WTC11 (cell line): Measurements from ENCODE around the gene GABRA4. TPM values are rescaled to one million over a fixed set of nuclear protein-coding genes. Genes with fewer than 3 reads are reported as not detected.

Source experiments
- ATAC-seq: fragments of 200-7000 bp; cut with Tn5 transposase; 2 replicates; pipeline ENCODE4 v1.10.0; 2021; ENCODE audit warnings: mild to moderate bottlenecking, moderate library complexity
- CTCF ChIA-PET: fragments of 300-600 bp; sonication (Branson Sonifier 250); formaldehyde crosslinking; loops from one replicate; lab custom pipeline; 2021; ENCODE audit warnings: antibody characterized with exemption; lab: Charles Lee
- POLR2A ChIA-PET: fragments of 350-600 bp; sonication (Branson Sonifier 250); formaldehyde crosslinking; loops from one replicate; lab custom pipeline; 2021; ENCODE audit warnings: antibody characterized with exemption; lab: Charles Lee
- DNase-seq: peaks from one replicate; pipeline ENCODE4 v3.0.0; 2021; ENCODE audit warnings: low spot score
- H3K27ac Mint-ChIP-seq: 2 replicates; pipeline ENCODE4 v1.8.0; 2021; ENCODE audit warnings: mixed read lengths
- H3K27me3 Mint-ChIP-seq: 2 replicates; pipeline ENCODE4 v1.8.0; 2021; ENCODE audit warnings: low read depth, mild to moderate bottlenecking, moderate library complexity, mixed read lengths
- H3K36me3 Mint-ChIP-seq: 2 replicates; pipeline ENCODE4 v1.8.0; 2021; ENCODE audit warnings: mixed read lengths
- H3K4me1 Mint-ChIP-seq: 2 replicates; pipeline ENCODE4 v1.8.0; 2022; ENCODE audit warnings: mixed read lengths
- H3K4me3 Mint-ChIP-seq: 2 replicates; pipeline ENCODE4 v1.8.0; 2021; ENCODE audit warnings: mild to moderate bottlenecking, moderate library complexity, mixed read lengths
- H3K9me3 Mint-ChIP-seq: 2 replicates; pipeline ENCODE4 v1.8.0; 2021; ENCODE audit warnings: mixed read lengths
- ATF2 ChIP-seq: sonication (generic); formaldehyde crosslinking; IDR thresholded peaks from 2 replicates; pipeline ENCODE4 v1.8.1; 2022; ENCODE audit warnings: low read depth, missing genetic modification reagents, borderline replicate concordance
- CDX4 ChIP-seq: fragments of 250-450 bp; sonication (Bioruptor Pico); IDR thresholded peaks from 2 replicates; pipeline ENCODE4 v1.9.0; 2021; ENCODE audit warnings: moderate library complexity, mild to moderate bottlenecking, inconsistent platforms, borderline replicate concordance
- ELF4 ChIP-seq: sonication (generic); formaldehyde crosslinking; IDR thresholded peaks from 2 replicates; pipeline ENCODE4 v1.8.1; 2022; ENCODE audit warnings: low read depth, mild to moderate bottlenecking, moderate library complexity, missing genetic modification reagents
- ESRRA ChIP-seq: sonication (generic); formaldehyde crosslinking; IDR thresholded peaks from 2 replicates; pipeline ENCODE4 v1.8.1; 2022; ENCODE audit warnings: mild to moderate bottlenecking, missing genetic modification reagents, borderline replicate concordance
- FOXK1 ChIP-seq: sonication (generic); formaldehyde crosslinking; IDR thresholded peaks from 2 replicates; pipeline ENCODE4 v1.8.0; 2022; ENCODE audit warnings: mild to moderate bottlenecking, moderate library complexity, missing genetic modification reagents
- HMGXB4 ChIP-seq: sonication (generic); formaldehyde crosslinking; IDR thresholded peaks from 2 replicates; pipeline ENCODE4 v1.8.1; 2023; ENCODE audit warnings: mild to moderate bottlenecking, moderate library complexity, missing genetic modification reagents
- IRF2 ChIP-seq: sonication (generic); formaldehyde crosslinking; IDR thresholded peaks from 2 replicates; pipeline ENCODE4 v1.8.0; 2022; ENCODE audit warnings: low read depth, missing genetic modification reagents, borderline replicate concordance
- KAT7 ChIP-seq: sonication (generic); formaldehyde crosslinking; IDR thresholded peaks from 2 replicates; pipeline ENCODE4 v1.8.1; 2023; ENCODE audit warnings: missing genetic modification reagents, mild to moderate bottlenecking, borderline replicate concordance
- MYBL2 ChIP-seq: sonication (generic); formaldehyde crosslinking; IDR thresholded peaks from 2 replicates; pipeline ENCODE4 v1.8.1; 2023; ENCODE audit warnings: mild to moderate bottlenecking, moderate library complexity, missing genetic modification reagents
- NFYB ChIP-seq: sonication (generic); formaldehyde crosslinking; conservative IDR thresholded peaks from 2 replicates; pipeline ENCODE4 v1.8.0; 2022; ENCODE audit warnings: low read depth, missing genetic modification reagents
- NR2C2 ChIP-seq: sonication (generic); formaldehyde crosslinking; IDR thresholded peaks from 2 replicates; pipeline ENCODE4 v1.8.0; 2022; ENCODE audit warnings: mild to moderate bottlenecking, missing genetic modification reagents
- OVOL2 ChIP-seq: fragments of 250-450 bp; sonication (Bioruptor Pico); IDR thresholded peaks from 2 replicates; pipeline ENCODE4 v1.9.0; 2021; ENCODE audit warnings: mild to moderate bottlenecking, borderline replicate concordance
- RORB ChIP-seq: fragments of 250-450 bp; sonication (Bioruptor Pico); IDR thresholded peaks from 2 replicates; pipeline ENCODE4 v1.9.0; 2021; ENCODE audit warnings: mild to moderate bottlenecking
- SOX15 ChIP-seq: fragments of 250-450 bp; sonication (Bioruptor Pico); IDR thresholded peaks from 2 replicates; pipeline ENCODE4 v1.9.0; 2021; ENCODE audit warnings: mild to moderate bottlenecking
- TCF7 ChIP-seq: sonication (generic); formaldehyde crosslinking; IDR thresholded peaks from 2 replicates; pipeline ENCODE4 v1.8.0; 2022; ENCODE audit warnings: mild to moderate bottlenecking, low read depth, missing genetic modification reagents, moderate library complexity
- ZNF317 ChIP-seq: sonication (generic); formaldehyde crosslinking; IDR thresholded peaks from 2 replicates; pipeline ENCODE4 v1.8.1; 2023; ENCODE audit warnings: low read depth, mild to moderate bottlenecking, moderate library complexity, missing genetic modification reagents, borderline replicate concordance
- ZNF396 ChIP-seq: fragments of 250-450 bp; sonication (Bioruptor Pico); IDR thresholded peaks from 2 replicates; pipeline ENCODE4 v1.8.0; 2021; ENCODE audit warnings: mild to moderate bottlenecking, moderate library complexity, borderline replicate concordance
- total RNA-seq: library from RNA; stranded (reverse); gene quantifications from 3 replicates; pipeline ENCODE4 v1.2.3, GENCODE V29; 2021
- TF ChIP-seq, protein P1 (sequence below): sonication (generic); formaldehyde crosslinking; IDR thresholded peaks from 2 replicates; pipeline ENCODE4 v1.8.1; 2023; ENCODE audit warnings: mild to moderate bottlenecking, missing genetic modification reagents, borderline replicate concordance
- TF ChIP-seq, protein P2 (sequence below): sonication (generic); formaldehyde crosslinking; IDR thresholded peaks from 2 replicates; pipeline ENCODE4 v1.8.0; 2022; ENCODE audit warnings: missing genetic modification reagents
- TF ChIP-seq, protein P3 (sequence below): sonication (generic); formaldehyde crosslinking; IDR thresholded peaks from 2 replicates; pipeline ENCODE4 v1.8.0; 2023; ENCODE audit warnings: missing genetic modification reagents
- TF ChIP-seq, protein P4 (sequence below): sonication (generic); formaldehyde crosslinking; IDR thresholded peaks from 2 replicates; pipeline ENCODE4 v1.8.1; 2023; ENCODE audit warnings: mild to moderate bottlenecking, missing genetic modification reagents

GABRA4 gene
- total RNA-seq, 1 experiment from 2014 or later: 0.20 TPM

GRCh38 chr4:46953564-46953963, 39.8 kb downstream of the GABRA4 start:
- no peaks in the 10 kb centered on the region for H3K9me3 Mint-ChIP-seq
- no peak for ATAC-seq
- no peaks in the 10 kb centered on the region for H3K4me1 Mint-ChIP-seq
- H3K4me3 Mint-ChIP-seq: no peak overlapping the region
- no peaks in the 10 kb centered on the region; the same call in 1 of the 2 replicates for H3K27me3 Mint-ChIP-seq
- no peaks in the 10 kb centered on the region for H3K36me3 Mint-ChIP-seq
- no peak overlapping the region for H3K27ac Mint-ChIP-seq
- DNase-seq: no peak
- TF ChIP-seq ESRRA (CRISPR knock-in tag) (no peak), ZNF396 (CRISPR knock-in tag) (no peak), HMGXB4 (CRISPR knock-in tag) (no peak), ELF4 (CRISPR knock-in tag) (no peak), NFYB (CRISPR knock-in tag) (no peak), OVOL2 (CRISPR knock-in tag) (no peak), SOX15 (CRISPR knock-in tag) (no peak), ZNF317 (CRISPR knock-in tag) (no peak), KAT7 (CRISPR knock-in tag) (no peak), TCF7 (CRISPR knock-in tag) (no peak), FOXK1 (CRISPR knock-in tag) (no peak), MYBL2 (CRISPR knock-in tag) (no peak), NR2C2 (CRISPR knock-in tag) (no peak)
- TF ChIP-seq, protein P1, sequence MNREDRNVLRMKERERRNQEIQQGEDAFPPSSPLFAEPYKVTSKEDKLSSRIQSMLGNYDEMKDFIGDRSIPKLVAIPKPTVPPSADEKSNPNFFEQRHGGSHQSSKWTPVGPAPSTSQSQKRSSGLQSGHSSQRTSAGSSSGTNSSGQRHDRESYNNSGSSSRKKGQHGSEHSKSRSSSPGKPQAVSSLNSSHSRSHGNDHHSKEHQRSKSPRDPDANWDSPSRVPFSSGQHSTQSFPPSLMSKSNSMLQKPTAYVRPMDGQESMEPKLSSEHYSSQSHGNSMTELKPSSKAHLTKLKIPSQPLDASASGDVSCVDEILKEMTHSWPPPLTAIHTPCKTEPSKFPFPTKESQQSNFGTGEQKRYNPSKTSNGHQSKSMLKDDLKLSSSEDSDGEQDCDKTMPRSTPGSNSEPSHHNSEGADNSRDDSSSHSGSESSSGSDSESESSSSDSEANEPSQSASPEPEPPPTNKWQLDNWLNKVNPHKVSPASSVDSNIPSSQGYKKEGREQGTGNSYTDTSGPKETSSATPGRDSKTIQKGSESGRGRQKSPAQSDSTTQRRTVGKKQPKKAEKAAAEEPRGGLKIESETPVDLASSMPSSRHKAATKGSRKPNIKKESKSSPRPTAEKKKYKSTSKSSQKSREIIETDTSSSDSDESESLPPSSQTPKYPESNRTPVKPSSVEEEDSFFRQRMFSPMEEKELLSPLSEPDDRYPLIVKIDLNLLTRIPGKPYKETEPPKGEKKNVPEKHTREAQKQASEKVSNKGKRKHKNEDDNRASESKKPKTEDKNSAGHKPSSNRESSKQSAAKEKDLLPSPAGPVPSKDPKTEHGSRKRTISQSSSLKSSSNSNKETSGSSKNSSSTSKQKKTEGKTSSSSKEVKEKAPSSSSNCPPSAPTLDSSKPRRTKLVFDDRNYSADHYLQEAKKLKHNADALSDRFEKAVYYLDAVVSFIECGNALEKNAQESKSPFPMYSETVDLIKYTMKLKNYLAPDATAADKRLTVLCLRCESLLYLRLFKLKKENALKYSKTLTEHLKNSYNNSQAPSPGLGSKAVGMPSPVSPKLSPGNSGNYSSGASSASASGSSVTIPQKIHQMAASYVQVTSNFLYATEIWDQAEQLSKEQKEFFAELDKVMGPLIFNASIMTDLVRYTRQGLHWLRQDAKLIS (CRISPR knock-in tag): no peak
- CTCF ChIA-PET: no interaction called here
- POLR2A ChIA-PET: no interaction called here

- ChIA-PET CTCF (no interaction called here), POLR2A (no interaction called here)
- Mint-ChIP-seq H3K4me1 (no peaks in the 10 kb centered on the region), H3K27me3 (no peaks in the 10 kb centered on the region; the same call in 1 of the 2 replicates), H3K9me3 (no peaks in the 10 kb centered on the region), H3K36me3 (no peaks in the 10 kb centered on the region), H3K27ac (no peak overlapping the region), H3K4me3 (no peak overlapping the region)
- DNase-seq: no peak
- no peak for ATAC-seq
- TF ChIP-seq, protein P2, sequence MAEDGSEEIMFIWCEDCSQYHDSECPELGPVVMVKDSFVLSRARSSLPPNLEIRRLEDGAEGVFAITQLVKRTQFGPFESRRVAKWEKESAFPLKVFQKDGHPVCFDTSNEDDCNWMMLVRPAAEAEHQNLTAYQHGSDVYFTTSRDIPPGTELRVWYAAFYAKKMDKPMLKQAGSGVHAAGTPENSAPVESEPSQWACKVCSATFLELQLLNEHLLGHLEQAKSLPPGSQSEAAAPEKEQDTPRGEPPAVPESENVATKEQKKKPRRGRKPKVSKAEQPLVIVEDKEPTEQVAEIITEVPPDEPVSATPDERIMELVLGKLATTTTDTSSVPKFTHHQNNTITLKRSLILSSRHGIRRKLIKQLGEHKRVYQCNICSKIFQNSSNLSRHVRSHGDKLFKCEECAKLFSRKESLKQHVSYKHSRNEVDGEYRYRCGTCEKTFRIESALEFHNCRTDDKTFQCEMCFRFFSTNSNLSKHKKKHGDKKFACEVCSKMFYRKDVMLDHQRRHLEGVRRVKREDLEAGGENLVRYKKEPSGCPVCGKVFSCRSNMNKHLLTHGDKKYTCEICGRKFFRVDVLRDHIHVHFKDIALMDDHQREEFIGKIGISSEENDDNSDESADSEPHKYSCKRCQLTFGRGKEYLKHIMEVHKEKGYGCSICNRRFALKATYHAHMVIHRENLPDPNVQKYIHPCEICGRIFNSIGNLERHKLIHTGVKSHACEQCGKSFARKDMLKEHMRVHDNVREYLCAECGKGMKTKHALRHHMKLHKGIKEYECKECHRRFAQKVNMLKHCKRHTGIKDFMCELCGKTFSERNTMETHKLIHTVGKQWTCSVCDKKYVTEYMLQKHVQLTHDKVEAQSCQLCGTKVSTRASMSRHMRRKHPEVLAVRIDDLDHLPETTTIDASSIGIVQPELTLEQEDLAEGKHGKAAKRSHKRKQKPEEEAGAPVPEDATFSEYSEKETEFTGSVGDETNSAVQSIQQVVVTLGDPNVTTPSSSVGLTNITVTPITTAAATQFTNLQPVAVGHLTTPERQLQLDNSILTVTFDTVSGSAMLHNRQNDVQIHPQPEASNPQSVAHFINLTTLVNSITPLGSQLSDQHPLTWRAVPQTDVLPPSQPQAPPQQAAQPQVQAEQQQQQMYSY: no peak
- TF ChIP-seq IRF2 (CRISPR knock-in tag) (no peak), CDX4 (CRISPR knock-in tag) (no peak), ATF2 (CRISPR knock-in tag) (no peak), ESRRA (CRISPR knock-in tag) (no peak), RORB (CRISPR knock-in tag) (no peak), FOXK1 (CRISPR knock-in tag) (no peak)
- TF ChIP-seq, protein P3, sequence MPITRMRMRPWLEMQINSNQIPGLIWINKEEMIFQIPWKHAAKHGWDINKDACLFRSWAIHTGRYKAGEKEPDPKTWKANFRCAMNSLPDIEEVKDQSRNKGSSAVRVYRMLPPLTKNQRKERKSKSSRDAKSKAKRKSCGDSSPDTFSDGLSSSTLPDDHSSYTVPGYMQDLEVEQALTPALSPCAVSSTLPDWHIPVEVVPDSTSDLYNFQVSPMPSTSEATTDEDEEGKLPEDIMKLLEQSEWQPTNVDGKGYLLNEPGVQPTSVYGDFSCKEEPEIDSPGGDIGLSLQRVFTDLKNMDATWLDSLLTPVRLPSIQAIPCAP (CRISPR knock-in tag): no peak
- TF ChIP-seq, protein P4, sequence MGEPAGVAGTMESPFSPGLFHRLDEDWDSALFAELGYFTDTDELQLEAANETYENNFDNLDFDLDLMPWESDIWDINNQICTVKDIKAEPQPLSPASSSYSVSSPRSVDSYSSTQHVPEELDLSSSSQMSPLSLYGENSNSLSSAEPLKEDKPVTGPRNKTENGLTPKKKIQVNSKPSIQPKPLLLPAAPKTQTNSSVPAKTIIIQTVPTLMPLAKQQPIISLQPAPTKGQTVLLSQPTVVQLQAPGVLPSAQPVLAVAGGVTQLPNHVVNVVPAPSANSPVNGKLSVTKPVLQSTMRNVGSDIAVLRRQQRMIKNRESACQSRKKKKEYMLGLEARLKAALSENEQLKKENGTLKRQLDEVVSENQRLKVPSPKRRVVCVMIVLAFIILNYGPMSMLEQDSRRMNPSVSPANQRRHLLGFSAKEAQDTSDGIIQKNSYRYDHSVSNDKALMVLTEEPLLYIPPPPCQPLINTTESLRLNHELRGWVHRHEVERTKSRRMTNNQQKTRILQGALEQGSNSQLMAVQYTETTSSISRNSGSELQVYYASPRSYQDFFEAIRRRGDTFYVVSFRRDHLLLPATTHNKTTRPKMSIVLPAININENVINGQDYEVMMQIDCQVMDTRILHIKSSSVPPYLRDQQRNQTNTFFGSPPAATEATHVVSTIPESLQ (CRISPR knock-in tag): no peak
Measured at GRCh38 chr4:46952451-46952850, 40.9 kb downstream of the GABRA4 start.
